GM19397 (cell line): ENCODE results near the gene GYS1.
"Not testable (repeated sequence)": the region's sequence is repeated elsewhere in the genome, so short reads cannot be mapped to it uniquely, and the experiment has no call there.

ENCODE experiments used
- ATAC-seq: cut with Tn5 transposase; IDR thresholded peaks from one replicate; pipeline ENCODE4 v1.9.1; 2021; ENCODE audit warnings: mild to moderate bottlenecking, moderate library complexity; ENCODE audit not compliant: unreplicated experiment

The GYS1 gene

DNA sequence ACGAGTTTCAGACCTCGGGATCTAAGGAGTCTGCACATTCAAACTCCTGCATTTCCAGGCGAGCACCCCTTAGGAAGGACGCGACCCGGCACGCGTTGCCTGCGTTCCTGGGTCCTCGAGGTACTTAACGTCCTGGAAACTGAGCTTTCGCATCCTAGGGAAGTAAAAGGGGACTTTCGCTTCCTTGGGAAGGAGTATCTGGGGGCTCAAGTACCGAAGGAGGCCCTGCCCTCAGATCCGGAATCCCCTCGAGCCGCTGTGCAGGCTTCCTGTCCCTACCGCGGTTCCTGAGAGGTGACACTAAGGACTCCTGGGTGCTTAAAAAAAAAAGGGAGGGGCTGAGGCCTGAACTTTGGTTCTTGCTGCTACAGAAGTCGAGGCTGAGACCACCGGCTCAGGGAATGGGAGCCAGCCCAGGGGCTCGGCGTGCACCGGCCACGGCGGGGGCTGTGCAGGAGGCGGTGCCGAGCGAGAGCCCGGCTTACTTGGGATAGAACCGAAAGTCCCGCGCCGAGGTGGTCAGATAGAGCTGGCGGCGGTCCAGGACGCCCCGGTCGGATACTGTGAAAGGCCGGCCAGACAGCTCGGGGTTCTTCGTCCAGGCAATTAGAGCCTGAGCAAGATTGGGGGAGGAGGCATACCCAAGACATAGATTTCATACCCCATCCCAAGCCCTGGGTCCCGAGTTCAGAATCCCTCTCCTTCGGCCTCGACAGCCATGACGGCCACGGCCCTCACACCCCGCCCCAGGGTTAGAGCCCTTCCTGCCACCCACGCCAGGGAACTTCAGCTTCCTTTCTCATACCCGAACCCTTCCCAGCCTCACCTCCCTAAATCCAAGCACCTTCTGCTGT, 25.5 kb upstream of the GYS1 start:
- ATAC-seq, result not testable (repeated sequence)

- no peak for ATAC-seq
Observed at GRCh38 chr19:49017666-49018351, 24.7 kb upstream of the GYS1 start.

GRCh38 chr19:49017041-49017665, 24.0 kb upstream of the GYS1 start, which contains the start of gene LHB:
LHB (minus strand) TSS chr19:49017091; CDS start chr19:49017081, 10 bp downstream.
- ATAC-seq, result no peak

DNA sequence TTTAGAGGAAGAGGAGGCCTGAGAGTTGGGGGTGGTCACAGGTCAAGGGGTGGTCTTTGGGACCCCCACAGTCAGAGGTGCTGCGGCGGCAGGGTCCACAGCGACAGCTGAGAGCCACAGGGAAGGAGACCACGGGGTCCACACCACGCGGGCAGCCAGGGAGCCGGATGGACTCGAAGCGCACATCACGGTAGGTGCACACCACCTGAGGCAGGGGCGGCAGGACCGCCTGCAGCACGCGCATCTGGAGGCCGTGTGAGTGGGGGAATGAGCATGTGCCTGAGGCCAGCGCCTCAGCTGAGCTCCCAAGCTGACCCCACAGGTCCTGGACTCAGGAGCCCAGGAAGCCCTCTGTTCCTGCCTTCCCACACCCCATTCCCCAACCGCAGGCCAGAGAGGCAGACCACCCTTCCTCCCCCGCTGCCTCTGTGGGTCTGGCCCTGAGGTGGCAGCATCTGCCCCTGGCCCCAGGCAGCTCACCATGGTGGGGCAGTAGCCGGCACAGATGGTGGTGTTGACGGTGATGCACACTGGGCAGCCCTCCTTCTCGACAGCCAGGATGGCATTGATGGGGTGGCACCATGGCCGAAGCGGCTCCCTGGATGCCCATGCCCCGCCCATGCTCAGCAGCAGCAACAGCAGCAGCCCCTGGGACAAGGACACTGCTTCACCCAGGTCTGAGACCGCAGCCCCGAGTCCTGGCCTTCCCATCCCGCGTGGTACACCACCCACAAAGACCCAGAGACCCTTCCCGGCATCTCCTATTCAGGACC, 23.1 kb upstream of the GYS1 start:
- no peak for ATAC-seq

- ATAC-seq, result no peak
Observed at GRCh38 chr19:49014870-49015255, 21.8 kb upstream of the GYS1 start.

- no peak for ATAC-seq
Observed at GRCh38 chr19:49014123-49014869, 21.2 kb upstream of the GYS1 start.

DNA sequence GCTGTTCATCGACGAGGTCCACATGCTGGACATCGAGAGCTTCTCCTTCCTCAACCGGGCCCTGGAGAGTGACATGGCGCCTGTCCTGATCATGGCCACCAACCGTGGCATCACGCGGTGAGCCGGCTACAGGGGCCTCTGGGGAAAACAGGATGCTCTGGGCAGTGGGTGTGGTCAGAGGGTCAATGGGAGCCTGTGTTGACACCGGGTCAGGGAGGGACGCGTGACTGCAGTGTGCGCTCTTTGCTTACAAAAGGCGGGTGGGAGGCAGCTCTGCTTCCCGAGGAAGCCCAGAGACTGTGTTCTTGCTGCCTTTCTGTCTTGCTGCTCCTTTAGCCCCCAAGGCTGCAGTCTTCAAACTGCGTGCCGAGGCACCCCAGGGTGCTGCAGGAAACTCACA, 18.1 kb upstream of the GYS1 start:
- ATAC-seq, result no peak

GRCh38 chr19:49010453-49010852, 17.3 kb upstream of the GYS1 start:
- ATAC-seq, result no peak

DNA sequence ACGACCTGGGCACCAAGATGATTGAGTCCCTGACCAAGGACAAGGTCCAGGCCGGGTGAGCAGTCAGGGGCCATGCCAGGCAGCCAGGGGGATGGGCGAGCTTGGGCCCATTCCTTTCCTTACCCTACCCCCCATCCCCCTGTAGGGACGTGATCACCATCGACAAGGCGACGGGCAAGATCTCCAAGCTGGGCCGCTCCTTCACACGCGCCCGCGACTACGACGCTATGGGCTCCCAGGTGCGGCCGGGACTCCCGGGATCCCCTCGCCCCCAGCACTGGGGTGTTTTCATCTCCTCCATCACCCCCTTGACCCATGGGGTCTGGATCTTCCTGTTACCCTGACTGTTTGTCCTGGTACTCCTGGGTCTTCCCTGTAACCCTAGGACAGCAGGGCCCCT, 16.7 kb upstream of the GYS1 start:
- no peak for ATAC-seq

DNA sequence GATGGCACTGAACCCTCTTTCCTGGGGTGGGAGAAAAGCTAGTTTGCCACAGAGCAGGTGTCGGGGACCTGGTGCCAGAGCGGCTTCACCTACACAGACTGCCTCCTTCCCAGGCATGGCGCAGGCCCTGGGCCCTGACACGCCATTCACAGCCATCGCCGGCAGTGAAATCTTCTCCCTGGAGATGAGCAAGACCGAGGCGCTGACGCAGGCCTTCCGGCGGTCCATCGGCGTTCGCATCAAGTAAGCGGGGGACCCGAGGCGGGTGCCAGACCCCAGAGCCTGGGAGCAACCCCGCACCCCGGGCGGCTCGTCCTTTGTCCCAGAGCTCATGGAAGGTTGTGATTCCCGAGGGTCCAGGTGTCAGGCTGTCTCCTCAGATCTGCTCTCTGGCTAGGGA, 13.8 kb upstream of the GYS1 start:
- no peak for ATAC-seq

GRCh38 chr19:49004964-49005614, 12.0 kb upstream of the GYS1 start:
- ATAC-seq, result no peak

GRCh38 chr19:49004133-49004532, 11.0 kb upstream of the GYS1 start:
- ATAC-seq, result no peak

DNA sequence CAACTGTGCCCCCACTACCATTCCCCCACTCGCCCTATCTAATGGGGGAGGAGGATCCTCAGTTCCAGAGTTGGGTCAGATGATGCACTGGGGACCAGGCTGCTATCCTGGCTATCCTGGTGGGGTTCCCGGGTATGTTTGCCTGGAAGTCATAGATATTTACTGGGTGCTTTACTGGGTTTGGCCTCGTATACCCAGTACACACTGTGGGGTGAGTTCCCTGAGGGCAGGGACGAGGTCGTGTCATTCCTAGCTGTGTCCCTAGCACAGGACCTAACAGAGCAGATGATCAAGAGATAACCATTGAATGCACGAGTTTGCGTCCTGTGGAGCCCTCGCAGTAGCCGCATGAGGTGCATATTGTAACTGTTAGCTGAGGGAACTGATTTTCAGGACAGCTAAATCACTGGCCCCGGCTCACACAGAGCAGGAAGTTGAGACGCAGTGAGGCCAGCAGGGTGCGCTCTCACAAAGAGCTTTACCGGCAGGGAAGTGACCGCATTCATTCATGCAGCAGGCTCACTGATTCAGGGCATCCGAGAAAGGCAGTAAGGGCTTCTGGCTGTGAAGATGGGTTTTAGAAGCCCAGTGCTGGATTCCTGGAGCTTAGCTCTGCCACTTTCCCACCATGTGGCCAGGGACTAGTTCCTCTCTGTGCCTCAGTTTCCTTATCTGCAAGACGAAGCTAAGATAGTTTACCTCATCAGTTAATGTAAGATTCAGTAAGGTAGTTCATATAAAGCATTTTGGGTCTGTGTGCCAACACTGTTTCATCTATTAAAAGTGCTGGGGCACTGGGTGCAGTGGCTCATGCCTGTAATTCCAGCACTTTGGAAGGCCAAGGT, 6.6 kb upstream of the GYS1 start:
- no peak for ATAC-seq

- ATAC-seq, result no peak
Observed at GRCh38 chr19:48997972-48998371, 4.9 kb upstream of the GYS1 start.

- ATAC-seq, result no peak
Observed at GRCh38 chr19:48994035-48994386, 902 bp upstream of the GYS1 start.

DNA sequence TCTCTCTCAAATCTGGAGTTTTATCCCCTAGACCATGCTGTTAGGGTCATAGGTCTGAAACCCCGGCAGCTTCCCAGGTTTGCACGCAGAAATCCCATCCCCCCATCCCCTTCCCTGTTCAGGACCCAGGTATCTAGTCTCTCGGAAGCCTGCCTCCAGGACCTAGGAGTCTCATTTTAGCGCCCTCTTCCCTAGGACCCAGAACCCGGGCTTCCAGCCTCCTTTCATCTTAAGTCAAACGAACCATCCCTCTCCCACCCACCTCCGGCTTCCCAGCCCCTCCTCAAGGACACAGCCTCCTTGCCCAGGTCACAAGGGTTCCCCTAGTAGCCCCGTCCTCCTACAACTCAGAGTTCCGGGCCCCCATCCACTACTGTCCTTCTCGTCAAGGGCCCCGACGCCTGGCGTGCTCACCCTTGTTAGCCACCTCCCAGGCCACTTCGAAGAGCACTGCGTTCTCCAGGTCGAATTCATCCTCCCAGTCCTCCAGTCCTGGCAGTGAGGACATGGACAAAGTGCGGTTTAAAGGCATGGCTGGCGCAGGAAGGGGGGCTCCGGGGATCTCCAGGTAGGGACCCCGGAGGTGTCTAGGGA, 431 bp downstream of the GYS1 start:
- ATAC-seq, result no peak

DNA sequence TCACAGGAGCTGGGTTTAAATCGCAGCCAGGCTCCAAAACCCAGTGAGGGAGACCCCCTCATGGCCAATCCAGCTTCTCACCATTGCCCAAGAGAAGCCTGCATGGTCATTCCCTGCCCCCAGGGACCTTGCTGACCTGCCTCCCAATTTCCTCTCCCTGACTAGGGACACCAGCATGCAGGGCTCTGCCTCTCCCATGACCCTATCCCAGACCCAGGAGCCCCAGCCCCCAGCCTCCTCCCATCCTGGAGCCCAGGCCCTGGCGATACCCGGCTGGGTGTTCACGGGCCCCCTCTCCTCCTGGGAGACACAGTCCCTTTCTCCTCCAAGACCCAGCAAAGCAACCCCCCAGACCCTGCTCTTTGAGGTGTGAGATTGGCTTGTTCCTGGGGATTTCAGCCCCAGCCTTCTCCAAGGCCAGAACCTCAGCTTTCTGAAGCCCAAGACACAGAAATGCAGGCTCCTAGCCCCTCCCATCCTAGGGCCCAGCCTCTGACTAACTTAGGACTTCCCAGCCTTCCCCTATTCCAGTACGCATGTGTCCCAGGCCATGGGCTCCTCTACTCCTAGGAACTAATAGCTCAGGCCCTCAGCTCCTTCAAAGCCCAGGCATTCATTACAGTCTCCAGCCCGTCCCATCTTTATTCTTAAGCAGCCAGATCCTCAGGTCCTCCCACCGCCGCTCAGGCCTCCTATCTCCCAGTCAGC, 1.1 kb downstream of the GYS1 start:
- no peak for ATAC-seq

DNA sequence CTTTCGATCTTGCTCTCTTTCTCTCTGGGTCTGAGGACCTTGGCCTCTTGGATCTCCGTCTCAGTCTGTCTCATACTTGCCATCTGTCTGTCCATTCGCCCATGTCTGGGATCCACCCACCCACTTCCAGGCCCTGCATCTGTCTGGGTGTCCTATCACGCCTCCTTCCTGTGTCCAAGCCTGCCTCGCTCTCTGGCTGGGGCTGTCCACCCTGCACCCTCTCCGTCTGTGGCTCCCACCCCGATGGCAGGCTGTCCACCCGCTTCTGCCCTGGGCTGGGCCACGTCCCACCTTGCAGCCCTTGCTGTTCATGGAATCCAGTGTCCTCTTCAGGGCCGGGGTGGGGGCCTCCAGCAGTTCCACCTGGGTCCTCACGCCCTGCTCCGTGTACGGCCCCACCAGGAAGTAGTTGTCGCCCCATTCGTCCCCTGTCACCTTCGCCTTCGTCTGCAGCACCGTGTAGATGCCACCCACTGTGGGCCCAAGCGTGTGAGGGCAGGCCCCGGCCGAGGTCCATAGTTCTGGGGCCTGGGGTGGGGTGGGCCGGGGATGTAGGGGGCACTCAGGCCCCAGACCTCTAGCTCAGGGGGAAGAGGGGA, 2.0 kb downstream of the GYS1 start:
- ATAC-seq, result no peak
